SU-DHL-6 (cell line): ENCODE results near the gene CEACAM20.

ENCODE experiments used
- H2AFZ ChIP-seq: fragments of 200-600 bp; sonication (generic); 2 replicates; pipeline ENCODE4 v1.6.1; 2014; ENCODE audit warnings: low read depth, mild to moderate bottlenecking, moderate library complexity, mixed read lengths, antibody characterized with exemption, low read length; ENCODE audit not compliant: severe bottlenecking
- H3F3A ChIP-seq: fragments of 200-600 bp; shearing (Covaris generic); 2 replicates; pipeline ENCODE4 v1.6.0; 2016; ENCODE audit warnings: antibody characterized with exemption, mild to moderate bottlenecking; ENCODE audit not compliant: insufficient read depth
- H3K27ac ChIP-seq: fragments of 200-600 bp; sonication (generic); 2 replicates; pipeline ENCODE4 v1.5.1; 2016; ENCODE audit warnings: low read depth, mild to moderate bottlenecking, low read length, moderate library complexity, mixed read lengths
- H3K27me3 ChIP-seq: fragments of 200-600 bp; sonication (generic), shearing (Covaris generic); 2 replicates; pipeline ENCODE4 v1.6.0; 2014; ENCODE audit warnings: mild to moderate bottlenecking, low read length
- H3K36me3 ChIP-seq: fragments of 200-600 bp; sonication (generic); 2 replicates; pipeline ENCODE4 v1.6.1; 2014; ENCODE audit warnings: mild to moderate bottlenecking, low read length, mixed read lengths
- H3K4me2 ChIP-seq: fragments of 300-600, 200-600 bp; shearing (Covaris generic), sonication (generic); 2 replicates; pipeline ENCODE4 v1.6.0; 2014; ENCODE audit warnings: low read length, low read depth, mild to moderate bottlenecking; ENCODE audit not compliant: poor library complexity, severe bottlenecking
- H3K4me3 ChIP-seq: fragments of 200-600 bp; sonication (generic); 2 replicates; pipeline ENCODE4 v1.5.1; 2014; ENCODE audit warnings: antibody characterized with exemption, low read length, mild to moderate bottlenecking, mixed read lengths; ENCODE audit not compliant: insufficient read depth, poor library complexity, severe bottlenecking
- H3K79me2 ChIP-seq: fragments of 200-600 bp; sonication (generic); 2 replicates; pipeline ENCODE4 v1.6.1; 2014; ENCODE audit warnings: mild to moderate bottlenecking, low read length, moderate library complexity; ENCODE audit not compliant: insufficient read depth
- H3K9ac ChIP-seq: fragments of 200-600 bp; sonication (generic); 2 replicates; pipeline ENCODE4 v1.7.0; 2014; ENCODE audit warnings: mild to moderate bottlenecking, low read length
- H3K9me2 ChIP-seq: fragments of 200-600 bp; sonication (generic); replicated peaks from 2 replicates; pipeline ENCODE4 v1.6.1; 2014; ENCODE audit warnings: low read length; ENCODE audit not compliant: insufficient read depth
- H3K9me3 ChIP-seq: fragments of 200-600 bp; sonication (generic); 2 replicates; pipeline ENCODE4 v1.6.1; 2014; ENCODE audit warnings: low read length, mixed read lengths; ENCODE audit not compliant: insufficient read depth
- H4K20me1 ChIP-seq: fragments of 200-600 bp; sonication (generic); 2 replicates; pipeline ENCODE4 v1.6.1; 2014; ENCODE audit warnings: low read depth, mild to moderate bottlenecking, antibody characterized with exemption, low read length, moderate library complexity, mixed read lengths
- CTCF ChIP-seq: fragments of 200-600 bp; sonication (generic); IDR thresholded peaks from one replicate; pipeline ENCODE4 v1.5.1; 2017; ENCODE audit warnings: antibody characterized with exemption, mild to moderate bottlenecking, low read length, moderate library complexity; ENCODE audit not compliant: insufficient read depth, poor library complexity, severe bottlenecking
- EZH2phosphoT487 ChIP-seq: fragments of 200-600 bp; sonication (generic), shearing (Covaris generic); conservative IDR thresholded peaks from 2 replicates; pipeline ENCODE4 v1.6.1; 2018; ENCODE audit warnings: mild to moderate bottlenecking, antibody characterized with exemption, low read length, moderate library complexity, mixed read lengths

CEACAM20 gene

GRCh38 chr19:44575116-44575700, 45.7 kb upstream of the CEACAM20 start:
- no peak overlapping the region for H3K9ac ChIP-seq
- TF ChIP-seq EZH2phosphoT487 (no peak), CTCF (no peak)

GRCh38 chr19:44574186-44574950, 44.9 kb upstream of the CEACAM20 start:
- H4K20me1 ChIP-seq, result no peaks in the 10 kb centered on the region
- H3K9me3 ChIP-seq, result no peaks in the 10 kb centered on the region
- H3K9me2 ChIP-seq, result no peaks in the 10 kb centered on the region
- TF ChIP-seq CTCF, result no peak
- no peak for TF ChIP-seq EZH2phosphoT487
- no peak overlapping the region for H3K27ac ChIP-seq
- no peak overlapping the region for H2AFZ ChIP-seq
- H3K4me2 ChIP-seq, result no peak overlapping the region
- no peak overlapping the region for H3K9ac ChIP-seq
- no peak overlapping the region for H3K4me3 ChIP-seq
- H3K36me3 ChIP-seq, result no peaks in the 10 kb centered on the region
- no peaks in the 10 kb centered on the region for H3F3A ChIP-seq
- no peaks in the 10 kb centered on the region for H3K27me3 ChIP-seq
- no peaks in the 10 kb centered on the region for H3K79me2 ChIP-seq

More at GRCh38 chr19:44575116-44575700, 45.7 kb upstream of the CEACAM20 start:
- no peak overlapping the region for H3K4me3 ChIP-seq
- H2AFZ ChIP-seq, result no peak overlapping the region
- H3K27ac ChIP-seq, result no peak overlapping the region
- H3K36me3 ChIP-seq, result no peaks in the 10 kb centered on the region
- H3F3A ChIP-seq, result no peaks in the 10 kb centered on the region
- no peaks in the 10 kb centered on the region for H3K79me2 ChIP-seq
- H3K9me2 ChIP-seq, result no peaks in the 10 kb centered on the region
- H3K4me2 ChIP-seq, result no peak overlapping the region
- H3K27me3 ChIP-seq, result no peaks in the 10 kb centered on the region
- H4K20me1 ChIP-seq, result no peaks in the 10 kb centered on the region
- H3K9me3 ChIP-seq, result no peaks in the 10 kb centered on the region

GRCh38 chr19:44573627-44574026, 44.2 kb upstream of the CEACAM20 start:
- no peaks in the 10 kb centered on the region for H3K79me2 ChIP-seq
- no peaks in the 10 kb centered on the region for H3K9me2 ChIP-seq
- H3K4me3 ChIP-seq, result no peak overlapping the region
- no peak overlapping the region for H2AFZ ChIP-seq
- H3F3A ChIP-seq, result no peaks in the 10 kb centered on the region
- H3K27me3 ChIP-seq, result no peaks in the 10 kb centered on the region
- no peak overlapping the region for H3K4me2 ChIP-seq
- no peak overlapping the region for H3K9ac ChIP-seq
- no peak for TF ChIP-seq EZH2phosphoT487
- TF ChIP-seq CTCF, result no peak
- no peaks in the 10 kb centered on the region for H3K9me3 ChIP-seq
- no peaks in the 10 kb centered on the region for H3K36me3 ChIP-seq
- H4K20me1 ChIP-seq, result no peaks in the 10 kb centered on the region
- no peak overlapping the region for H3K27ac ChIP-seq
